KMS-11 (cell line): ENCODE results near the gene PGM2.

Experiments
- H2AFZ ChIP-seq: fragments of 200-600 bp; sonication (generic); 2 replicates; pipeline ENCODE4 v1.6.1; 2016; ENCODE audit warnings: antibody characterized with exemption, mixed run types, low read depth
- H3K27ac ChIP-seq: fragments of 200-600 bp; sonication (generic); 2 replicates; pipeline ENCODE4 v1.6.1; 2016; ENCODE audit warnings: mild to moderate bottlenecking, mixed run types
- H3K27me3 ChIP-seq: fragments of 200-600 bp; sonication (generic); 2 replicates; pipeline ENCODE4 v1.6.1; 2017; ENCODE audit warnings: mild to moderate bottlenecking, low read depth, mixed run types, moderate library complexity; ENCODE audit not compliant: insufficient read depth
- H3K36me3 ChIP-seq: fragments of 200-600 bp; sonication (generic); 2 replicates; pipeline ENCODE4 v1.6.1; 2017; ENCODE audit warnings: mild to moderate bottlenecking, mixed run types; ENCODE audit not compliant: insufficient read depth
- H3K4me1 ChIP-seq: fragments of 200-600 bp; sonication (generic); 2 replicates; pipeline ENCODE4 v1.6.1; 2016; ENCODE audit warnings: mild to moderate bottlenecking, low read depth, mixed run types; ENCODE audit not compliant: poor library complexity, severe bottlenecking
- H3K4me2 ChIP-seq: fragments of 200-600 bp; sonication (generic); 2 replicates; pipeline ENCODE4 v1.7.0; 2016; ENCODE audit warnings: mild to moderate bottlenecking, mixed run types
- H3K4me3 ChIP-seq: fragments of 200-600 bp; sonication (generic); IDR thresholded peaks from 2 replicates; pipeline ENCODE4 v1.6.1; 2017; ENCODE audit warnings: low read depth, low read length, mixed read lengths; ENCODE audit not compliant: insufficient read depth
- H3K79me2 ChIP-seq: fragments of 200-600 bp; sonication (generic); 2 replicates; pipeline ENCODE4 v1.6.1; 2016; ENCODE audit warnings: low read depth, mixed run types; ENCODE audit not compliant: insufficient read depth
- H3K9ac ChIP-seq: fragments of 200-600 bp; sonication (generic); 2 replicates; pipeline ENCODE4 v1.6.1; 2016; ENCODE audit warnings: mild to moderate bottlenecking, mixed run types
- H4K20me1 ChIP-seq: fragments of 200-600 bp; sonication (generic); 2 replicates; pipeline ENCODE4 v1.6.1; 2016; ENCODE audit warnings: mild to moderate bottlenecking, mixed run types; ENCODE audit not compliant: insufficient read depth
- TF ChIP-seq, protein P1 (sequence below): fragments of 200-600 bp; sonication (generic); conservative IDR thresholded peaks from 2 replicates; pipeline ENCODE4 v1.6.1; 2017; ENCODE audit warnings: low read depth, mild to moderate bottlenecking, antibody characterized with exemption, low read length, moderate library complexity, mixed read lengths

Gene PGM2

DNA sequence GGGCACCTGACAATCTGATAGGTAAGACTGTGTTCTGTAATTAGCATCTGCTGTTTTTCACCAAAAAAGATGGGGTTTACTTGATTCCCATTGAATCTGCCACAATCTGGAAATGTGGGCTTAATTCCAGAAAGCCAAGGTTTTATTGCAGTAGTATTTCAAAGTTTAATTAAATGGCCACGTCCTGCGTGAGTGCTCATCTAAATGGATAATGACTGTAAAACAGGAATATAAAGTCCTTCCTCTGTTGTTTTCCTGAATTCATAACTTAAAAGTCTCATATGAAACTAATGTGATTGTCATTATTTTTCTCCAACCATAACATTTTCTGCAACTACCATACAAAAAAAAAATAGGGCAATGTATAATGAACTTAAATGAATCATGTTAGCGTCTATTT lies 2.4 kb downstream of the PGM2 start:
- TF ChIP-seq, protein P1, sequence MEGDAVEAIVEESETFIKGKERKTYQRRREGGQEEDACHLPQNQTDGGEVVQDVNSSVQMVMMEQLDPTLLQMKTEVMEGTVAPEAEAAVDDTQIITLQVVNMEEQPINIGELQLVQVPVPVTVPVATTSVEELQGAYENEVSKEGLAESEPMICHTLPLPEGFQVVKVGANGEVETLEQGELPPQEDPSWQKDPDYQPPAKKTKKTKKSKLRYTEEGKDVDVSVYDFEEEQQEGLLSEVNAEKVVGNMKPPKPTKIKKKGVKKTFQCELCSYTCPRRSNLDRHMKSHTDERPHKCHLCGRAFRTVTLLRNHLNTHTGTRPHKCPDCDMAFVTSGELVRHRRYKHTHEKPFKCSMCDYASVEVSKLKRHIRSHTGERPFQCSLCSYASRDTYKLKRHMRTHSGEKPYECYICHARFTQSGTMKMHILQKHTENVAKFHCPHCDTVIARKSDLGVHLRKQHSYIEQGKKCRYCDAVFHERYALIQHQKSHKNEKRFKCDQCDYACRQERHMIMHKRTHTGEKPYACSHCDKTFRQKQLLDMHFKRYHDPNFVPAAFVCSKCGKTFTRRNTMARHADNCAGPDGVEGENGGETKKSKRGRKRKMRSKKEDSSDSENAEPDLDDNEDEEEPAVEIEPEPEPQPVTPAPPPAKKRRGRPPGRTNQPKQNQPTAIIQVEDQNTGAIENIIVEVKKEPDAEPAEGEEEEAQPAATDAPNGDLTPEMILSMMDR, result no peak
- Histone ChIP-seq H3K4me1 (peaks cover 7% of the 10 kb centered on the region), H3K27me3 (no peaks in the 10 kb centered on the region), H2AFZ (no peak overlapping the region), H3K27ac (no peak overlapping the region), H3K79me2 (no peaks in the 10 kb centered on the region), H3K36me3 (no peaks in the 10 kb centered on the region), H4K20me1 (no peaks in the 10 kb centered on the region), H3K4me2 (no peak overlapping the region), H3K4me3 (no peak overlapping the region), H3K9ac (no peak overlapping the region)

DNA sequence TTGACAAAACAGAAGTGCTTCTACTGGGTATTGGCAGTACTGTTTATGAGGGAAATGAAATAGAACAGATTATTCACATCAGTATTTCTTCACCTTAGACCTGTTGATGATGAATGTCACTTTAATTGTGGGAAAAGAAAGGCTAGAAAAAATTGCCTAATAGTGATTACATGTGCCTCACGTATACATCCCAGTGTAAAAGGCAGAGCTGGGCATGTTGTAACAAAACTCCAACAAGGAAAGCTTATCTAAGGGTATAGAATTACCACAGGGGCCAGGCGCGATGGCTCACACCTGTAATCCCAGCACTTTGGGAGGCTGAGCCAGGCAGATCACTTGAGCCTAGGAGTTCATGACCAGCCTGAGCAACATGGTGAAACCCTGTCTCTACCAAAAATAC lies 4.2 kb downstream of the PGM2 start:
- no peaks in the 10 kb centered on the region for H3K36me3 ChIP-seq
- TF ChIP-seq, protein P1, result no peak
- H3K4me2 ChIP-seq, result no peak overlapping the region
- H2AFZ ChIP-seq, result no peak overlapping the region
- H4K20me1 ChIP-seq, result no peaks in the 10 kb centered on the region
- H3K9ac ChIP-seq, result no peak overlapping the region
- no peak overlapping the region for H3K27ac ChIP-seq
- no peaks in the 10 kb centered on the region for H3K27me3 ChIP-seq
- peaks cover 7% of the 10 kb centered on the region for H3K4me1 ChIP-seq
- no peaks in the 10 kb centered on the region for H3K79me2 ChIP-seq
- no peak overlapping the region for H3K4me3 ChIP-seq

DNA sequence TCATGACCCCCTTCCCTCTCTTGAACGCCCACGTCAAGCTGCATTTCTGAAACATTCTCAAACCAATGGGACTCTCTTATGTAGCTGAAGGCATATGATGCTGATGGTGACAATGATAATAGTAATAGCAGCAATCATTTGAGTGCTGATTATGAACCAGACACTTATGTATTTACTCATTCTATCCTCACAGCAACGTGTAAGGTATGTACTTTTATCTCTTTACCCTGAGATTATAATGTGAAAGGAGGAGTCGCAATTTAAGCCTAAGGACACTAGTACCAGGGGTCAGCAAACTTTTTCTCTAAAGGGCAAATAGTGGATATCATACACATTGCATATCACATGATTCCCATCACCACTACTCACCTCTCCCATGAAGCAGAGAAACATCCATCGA lies 8.5 kb downstream of the PGM2 start:
- Histone ChIP-seq H3K9ac (no peak overlapping the region), H3K27me3 (no peaks in the 10 kb centered on the region), H4K20me1 (no peaks in the 10 kb centered on the region), H3K4me1 (no peaks in the 10 kb centered on the region), H3K79me2 (no peaks in the 10 kb centered on the region), H3K4me3 (no peak overlapping the region), H3K27ac (no peak overlapping the region), H3K4me2 (no peak overlapping the region), H3K36me3 (no peaks in the 10 kb centered on the region), H2AFZ (no peak overlapping the region)
- TF ChIP-seq, protein P1, result no peak

DNA sequence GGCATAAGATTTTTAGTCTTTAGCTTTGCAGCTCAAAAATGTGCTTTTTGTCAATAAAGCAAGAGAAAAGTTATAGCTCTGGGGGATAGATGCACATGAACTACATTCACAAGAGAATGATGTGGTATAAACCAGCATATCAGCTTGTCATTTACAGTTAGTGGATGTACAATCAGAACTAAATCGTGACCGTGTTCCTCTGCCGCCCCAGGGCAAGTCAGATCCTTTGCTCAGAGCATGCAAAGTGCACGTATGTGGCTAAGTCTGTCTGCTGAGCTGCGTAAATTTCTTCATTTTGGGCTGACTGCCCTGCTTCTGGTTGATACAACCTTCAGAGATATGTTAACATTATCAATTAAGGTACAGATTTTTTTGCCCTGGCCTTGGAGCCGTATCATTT lies 9.3 kb downstream of the PGM2 start:
- H3K27ac ChIP-seq, result no peak overlapping the region
- H3K79me2 ChIP-seq, result no peaks in the 10 kb centered on the region
- no peaks in the 10 kb centered on the region for H3K4me1 ChIP-seq
- H3K27me3 ChIP-seq, result no peaks in the 10 kb centered on the region
- no peaks in the 10 kb centered on the region for H4K20me1 ChIP-seq
- no peak overlapping the region for H3K9ac ChIP-seq
- H3K36me3 ChIP-seq, result no peaks in the 10 kb centered on the region
- TF ChIP-seq, protein P1, result no peak
- no peak overlapping the region for H3K4me3 ChIP-seq
- no peak overlapping the region for H3K4me2 ChIP-seq
- no peak overlapping the region for H2AFZ ChIP-seq

DNA sequence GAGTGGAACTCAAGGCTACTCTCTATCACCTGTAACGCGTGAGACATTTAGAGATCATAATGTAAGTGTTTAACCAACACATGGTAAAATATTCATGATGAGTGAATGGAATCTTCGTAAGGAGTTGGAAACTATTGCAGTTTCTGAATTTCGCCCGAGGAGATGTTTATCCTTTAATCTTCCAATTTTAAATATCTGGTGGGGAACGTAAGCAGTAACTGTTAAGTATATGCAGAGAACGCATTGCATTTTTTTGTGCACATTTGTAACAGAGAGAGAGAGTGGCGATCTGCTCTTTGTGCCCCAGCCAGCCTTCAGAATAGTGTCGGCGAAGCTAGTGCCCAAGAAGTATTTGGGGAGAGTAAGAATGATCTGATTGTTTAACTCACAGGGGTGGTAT lies 9.8 kb downstream of the PGM2 start:
- no peak overlapping the region for H2AFZ ChIP-seq
- TF ChIP-seq, protein P1, result no peak
- no peak overlapping the region for H3K4me2 ChIP-seq
- no peaks in the 10 kb centered on the region for H3K36me3 ChIP-seq
- H3K4me1 ChIP-seq, result no peaks in the 10 kb centered on the region
- H4K20me1 ChIP-seq, result no peaks in the 10 kb centered on the region
- no peak overlapping the region for H3K4me3 ChIP-seq
- H3K27me3 ChIP-seq, result no peaks in the 10 kb centered on the region
- H3K9ac ChIP-seq, result no peak overlapping the region
- no peaks in the 10 kb centered on the region for H3K79me2 ChIP-seq
- H3K27ac ChIP-seq, result no peak overlapping the region
